WERI-Rb-1 (cell line): ENCODE results near the gene CSK.

Experiments used
- DNase-seq: peaks from one replicate; pipeline ENCODE4 v3.0.0-alpha.2; 2020
- H3K27ac ChIP-seq: fragments of 250-450 bp; sonication (Bioruptor Pico); 2 replicates; pipeline ENCODE4 v1.5.1; 2020; ENCODE audit warnings: mild to moderate bottlenecking, moderate library complexity
- H3K27me3 ChIP-seq: fragments of 250-450 bp; sonication (Bioruptor Pico); 2 replicates; pipeline ENCODE4 v1.5.1; 2021; ENCODE audit warnings: mild to moderate bottlenecking, low read depth, moderate library complexity; ENCODE audit not compliant: insufficient read depth, severe bottlenecking
- H3K36me3 ChIP-seq: fragments of 250-450 bp; sonication (Bioruptor Pico); 2 replicates; pipeline ENCODE4 v1.5.1; 2020; ENCODE audit warnings: mild to moderate bottlenecking, moderate library complexity
- H3K4me3 ChIP-seq: 2 replicates; pipeline ENCODE4 v1.5.1; 2011; ENCODE audit warnings: low read depth, mild to moderate bottlenecking, control low read depth, low read length
- H3K9me3 ChIP-seq: fragments of 250-450 bp; sonication (Bioruptor Pico); 2 replicates; pipeline ENCODE4 v1.5.1; 2021; ENCODE audit warnings: mild to moderate bottlenecking, moderate library complexity; ENCODE audit not compliant: severe bottlenecking
- CTCF ChIP-seq: IDR thresholded peaks from 2 replicates; pipeline ENCODE4 v1.5.1; 2011; ENCODE audit warnings: low read depth, mild to moderate bottlenecking, control low read depth, inconsistent platforms, low read length

The CSK gene

DNA sequence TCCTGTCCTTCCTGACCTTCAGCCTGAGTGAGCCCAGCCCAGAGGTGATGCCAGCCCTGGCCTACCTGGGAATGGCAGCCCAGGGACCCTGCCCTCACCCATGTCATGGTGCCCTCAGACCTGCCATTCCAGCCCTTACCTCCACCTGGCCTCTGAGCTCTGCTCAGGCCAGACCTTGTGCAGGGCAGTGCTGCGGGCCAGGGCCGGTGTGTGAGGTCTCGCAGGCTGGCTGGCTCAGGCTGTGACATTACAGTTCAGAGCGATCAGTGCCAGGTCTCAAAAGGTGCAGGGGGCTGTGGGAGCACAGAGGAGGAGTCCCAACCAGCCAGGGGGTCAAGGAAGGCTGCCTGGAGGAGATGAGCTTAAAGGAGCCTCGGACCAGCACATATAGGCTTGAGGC, 38.2 kb downstream of the CSK start:
- Histone ChIP-seq H3K36me3 (no peaks in the 10 kb centered on the region), H3K4me3 (no peak overlapping the region), H3K27me3 (no peaks in the 10 kb centered on the region)

DNA sequence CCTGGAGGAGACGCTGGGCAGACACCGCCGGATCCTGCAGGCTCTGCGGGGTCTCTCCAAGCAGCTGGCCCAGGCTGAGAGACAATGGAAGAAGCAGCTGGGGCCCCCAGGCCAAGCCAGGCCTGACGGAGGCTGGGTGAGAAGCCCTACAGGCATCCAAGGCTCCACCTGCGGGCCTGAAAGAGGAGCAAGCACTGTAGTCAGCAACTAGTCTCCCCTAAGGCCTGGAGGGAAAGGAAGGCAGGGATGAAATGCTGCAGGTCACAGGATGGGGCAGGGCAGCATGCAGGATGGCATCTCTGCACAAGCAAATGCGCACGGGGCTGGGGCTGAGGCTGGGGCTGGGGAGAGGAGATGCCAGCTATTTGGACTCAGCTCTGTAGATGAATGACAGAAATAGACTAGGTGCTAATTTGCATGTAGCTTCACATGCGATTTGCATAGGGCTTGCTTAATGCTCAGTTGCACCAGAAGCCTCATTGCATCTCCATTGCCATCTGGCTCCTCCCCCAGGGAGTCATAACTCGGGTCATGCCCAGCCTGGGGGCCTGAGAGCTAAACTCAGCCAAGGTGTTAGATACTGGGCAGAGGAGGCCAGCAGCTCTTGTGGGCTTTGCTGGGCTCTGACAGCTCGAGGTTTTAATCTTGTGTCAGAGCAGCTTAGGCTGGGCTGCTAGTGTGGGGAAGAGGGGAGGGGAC, 39.4 kb downstream of the CSK start:
- no peak overlapping the region for H3K4me3 ChIP-seq
- peak; percentile 94 for DNase-seq
- TF ChIP-seq CTCF: no peak

More for the DNA sequence above, 38.2 kb downstream of the CSK start:
- DNase-seq: no peak
- no peak for TF ChIP-seq CTCF
- Histone ChIP-seq H3K9me3 (no peaks in the 10 kb centered on the region), H3K27ac (peak overlapping the region; percentile 77)

GRCh38 chr15:74821790-74822158, 39.9 kb downstream of the CSK start:
- no peak for TF ChIP-seq CTCF
- H3K27ac ChIP-seq: peak overlapping the region; percentile 56
- no peak for DNase-seq
- no peaks in the 10 kb centered on the region for H3K27me3 ChIP-seq
- no peak overlapping the region for H3K4me3 ChIP-seq
- no peaks in the 10 kb centered on the region for H3K36me3 ChIP-seq
- H3K9me3 ChIP-seq: no peaks in the 10 kb centered on the region

More for the DNA sequence above, 39.4 kb downstream of the CSK start:
- no peaks in the 10 kb centered on the region for H3K9me3 ChIP-seq
- H3K36me3 ChIP-seq: no peaks in the 10 kb centered on the region
- H3K27me3 ChIP-seq: no peaks in the 10 kb centered on the region
- peak overlapping the region; percentile 77 for H3K27ac ChIP-seq

DNA sequence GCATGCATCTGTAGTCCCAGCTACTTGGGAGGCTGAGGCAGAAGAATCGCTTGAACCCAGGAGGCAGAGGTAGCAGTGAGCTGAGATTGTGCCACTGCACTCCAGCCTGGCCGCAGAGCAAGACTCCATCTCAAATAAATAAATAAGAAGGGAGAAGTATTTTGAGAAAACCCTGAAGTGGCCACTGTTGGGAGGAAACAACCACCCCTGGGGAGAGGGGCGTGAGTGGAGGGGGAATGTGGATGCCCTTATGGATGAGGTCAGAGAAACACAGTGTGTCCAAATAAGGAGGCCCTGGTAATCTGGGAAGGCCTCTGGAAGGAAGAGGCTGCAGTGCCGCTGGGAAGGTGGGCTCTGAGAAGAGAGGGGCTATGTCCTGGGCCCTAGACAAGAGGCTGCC, 40.4 kb downstream of the CSK start:
- Histone ChIP-seq H3K27ac (peak overlapping the region; percentile 56), H3K4me3 (no peak overlapping the region), H3K36me3 (no peaks in the 10 kb centered on the region), H3K9me3 (no peaks in the 10 kb centered on the region), H3K27me3 (no peaks in the 10 kb centered on the region)
- no peak for TF ChIP-seq CTCF
- DNase-seq: no peak

GRCh38 chr15:74823324-74823723, 41.4 kb downstream of the CSK start:
- Histone ChIP-seq H3K9me3 (no peaks in the 10 kb centered on the region), H3K27me3 (no peaks in the 10 kb centered on the region), H3K4me3 (no peak overlapping the region), H3K36me3 (no peaks in the 10 kb centered on the region), H3K27ac (no peak overlapping the region)
- TF ChIP-seq CTCF: no peak
- DNase-seq: no peak

DNA sequence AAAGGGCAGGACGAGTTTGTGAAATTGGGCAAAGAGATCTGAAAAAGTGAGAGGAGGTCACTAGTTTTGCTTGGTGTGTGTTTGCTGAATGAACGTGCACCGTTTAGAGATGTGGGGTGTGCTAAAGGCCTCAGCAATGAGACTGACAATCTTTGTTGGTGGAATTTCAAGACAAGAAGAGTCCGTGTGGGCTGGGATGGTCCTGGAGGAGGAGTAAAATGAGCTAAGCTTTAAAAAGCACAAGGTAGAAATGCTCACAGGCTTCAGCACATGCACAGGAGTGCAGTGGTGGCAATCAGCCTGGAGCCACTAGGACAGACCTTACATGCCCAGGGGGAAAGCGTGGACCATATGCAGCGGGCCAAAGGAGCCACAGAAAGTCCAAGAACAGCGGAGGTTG, 43.1 kb downstream of the CSK start:
- H3K9me3 ChIP-seq: no peaks in the 10 kb centered on the region
- no peak for TF ChIP-seq CTCF
- H3K27me3 ChIP-seq: no peaks in the 10 kb centered on the region
- no peaks in the 10 kb centered on the region for H3K36me3 ChIP-seq
- peak overlapping the region; percentile 16; the same call in 1 of the 2 replicates for H3K27ac ChIP-seq
- DNase-seq: no peak
- no peak overlapping the region for H3K4me3 ChIP-seq
